H9 (cell line): ENCODE measurements around the gene OSBPL9. TPM values are rescaled to one million over a fixed set of nuclear protein-coding genes. Genes with fewer than 3 reads are reported as not detected.

Experiments used
- DNase-seq: peaks from one replicate; pipeline ENCODE4 v3.0.0-alpha.2; 2017
- H2AFZ ChIP-seq: one replicate; pipeline ENCODE4 v1.6.1; 2013; ENCODE audit warnings: mild to moderate bottlenecking, low read length, control low read depth, moderate library complexity
- H2AK5ac ChIP-seq: 2 replicates; pipeline ENCODE4 v1.6.1; 2013; ENCODE audit warnings: low read length, control low read depth, mixed read lengths; ENCODE audit not compliant: insufficient read length
- H2BK120ac ChIP-seq: one replicate; pipeline ENCODE4 v1.6.1; 2013; ENCODE audit warnings: low read depth, mild to moderate bottlenecking, low read length, control low read depth, inconsistent platforms; ENCODE audit not compliant: poor library complexity, severe bottlenecking
- H2BK12ac ChIP-seq: 2 replicates; pipeline ENCODE4 v1.6.1; 2013; ENCODE audit warnings: low read length, control low read depth, mixed read lengths, low read depth; ENCODE audit not compliant: insufficient read length
- H2BK15ac ChIP-seq: 2 replicates; pipeline ENCODE4 v1.6.1; 2013; ENCODE audit warnings: low read depth, low read length, control low read depth
- H2BK20ac ChIP-seq: one replicate; pipeline ENCODE4 v1.6.1; 2013; ENCODE audit warnings: low read depth, mild to moderate bottlenecking, low read length, control low read depth, inconsistent platforms; ENCODE audit not compliant: poor library complexity, severe bottlenecking
- H2BK5ac ChIP-seq: 2 replicates; pipeline ENCODE4 v1.6.1; 2013; ENCODE audit warnings: low read length, control low read depth, mixed read lengths; ENCODE audit not compliant: insufficient read length
- H3K14ac ChIP-seq: 2 replicates; pipeline ENCODE4 v1.6.1; 2013; ENCODE audit warnings: low read length, control low read depth; ENCODE audit not compliant: insufficient read depth
- H3K18ac ChIP-seq: 2 replicates; pipeline ENCODE4 v1.6.1; 2013; ENCODE audit warnings: low read depth, mild to moderate bottlenecking, mixed read lengths, low read length, control low read depth; ENCODE audit not compliant: insufficient read length
- H3K23ac ChIP-seq: 2 replicates; pipeline ENCODE4 v1.6.1; 2013; ENCODE audit warnings: low read length, control low read depth, mixed read lengths, low read depth; ENCODE audit not compliant: insufficient read length
- H3K23me2 ChIP-seq: 2 replicates; pipeline ENCODE4 v1.6.1; 2013; ENCODE audit warnings: low read depth, mild to moderate bottlenecking, mixed read lengths, low read length, control low read depth; ENCODE audit not compliant: insufficient read length, poor library complexity, severe bottlenecking
- H3K27ac ChIP-seq: 2 replicates; pipeline ENCODE4 v1.5.1; 2013; ENCODE audit warnings: low read length, control low read depth, mixed read lengths, low read depth; ENCODE audit not compliant: insufficient read length
- H3K27me3 ChIP-seq: 2 replicates; pipeline ENCODE4 v1.6.1; 2013; ENCODE audit warnings: low read length, control low read depth, inconsistent platforms; ENCODE audit not compliant: insufficient read depth
- H3K4ac ChIP-seq: 2 replicates; pipeline ENCODE4 v1.6.1; 2013; ENCODE audit warnings: low read depth, mild to moderate bottlenecking, control low read depth, inconsistent platforms, low read length, moderate library complexity
- H3K4me1 ChIP-seq: 2 replicates; pipeline ENCODE4 v1.6.1; 2013; ENCODE audit warnings: low read length, control low read depth, inconsistent platforms; ENCODE audit not compliant: insufficient read depth
- H3K4me2 ChIP-seq: 2 replicates; pipeline ENCODE4 v1.6.1; 2013; ENCODE audit warnings: low read length, control low read depth, mixed read lengths; ENCODE audit not compliant: insufficient read length, insufficient read depth
- H3K56ac ChIP-seq: 2 replicates; pipeline ENCODE4 v1.6.1; 2013; ENCODE audit warnings: low read depth, mild to moderate bottlenecking, mixed read lengths, low read length, control low read depth; ENCODE audit not compliant: insufficient read length
- H3K79me1 ChIP-seq: 2 replicates; pipeline ENCODE4 v1.6.1; 2013; ENCODE audit warnings: low read depth, mild to moderate bottlenecking, moderate library complexity, low read length, control low read depth, inconsistent platforms; ENCODE audit not compliant: insufficient read depth, poor library complexity, severe bottlenecking
- H3K79me2 ChIP-seq: 2 replicates; pipeline ENCODE4 v1.6.1; 2013; ENCODE audit warnings: low read length, control low read depth, inconsistent platforms; ENCODE audit not compliant: insufficient read depth
- H3K9ac ChIP-seq: 2 replicates; pipeline ENCODE4 v1.6.1; 2013; ENCODE audit warnings: low read length, control low read depth, mixed read lengths; ENCODE audit not compliant: insufficient read length; ENCODE audit errors: extremely low read depth
- H3K9me3 ChIP-seq: one replicate; pipeline ENCODE4 v1.6.1; 2013; ENCODE audit warnings: low read depth, low read length, inconsistent platforms; ENCODE audit not compliant: control insufficient read depth
- H3T11ph ChIP-seq: one replicate; pipeline ENCODE4 v1.6.1; 2013; ENCODE audit warnings: mild to moderate bottlenecking, low read length, control low read depth, inconsistent platforms
- H4K20me1 ChIP-seq: one replicate; pipeline ENCODE4 v1.6.1; 2013; ENCODE audit not compliant: control insufficient read depth, insufficient read length, insufficient read depth
- H4K5ac ChIP-seq: 2 replicates; pipeline ENCODE4 v1.6.1; 2013; ENCODE audit warnings: low read depth, mild to moderate bottlenecking, mixed read lengths, low read length, control low read depth; ENCODE audit not compliant: insufficient read length
- H4K8ac ChIP-seq: replicated peaks from 2 replicates; pipeline ENCODE4 v1.6.1; 2013; ENCODE audit warnings: low read length, control low read depth, mixed read lengths, low read depth; ENCODE audit not compliant: insufficient read length
- H4K91ac ChIP-seq: 2 replicates; pipeline ENCODE4 v1.6.1; 2013; ENCODE audit warnings: low read depth, mild to moderate bottlenecking, moderate library complexity, mixed read lengths, low read length, control low read depth; ENCODE audit not compliant: insufficient read length
- H3K27ac Mint-ChIP-seq, 3 experiments: 2 replicates in 2 of 3; 3 replicates in 1 of 3; pipeline ENCODE4 v1.8.0; 2020 to 2021; ENCODE audit warnings: mixed read lengths in 3 of 3, mild to moderate bottlenecking in 1 of 3, moderate library complexity in 1 of 3
- H3K27me3 Mint-ChIP-seq: 2 replicates; pipeline ENCODE4 v1.8.0; 2021; ENCODE audit warnings: low read depth, mild to moderate bottlenecking, moderate library complexity, mixed read lengths
- H3K36me3 Mint-ChIP-seq, 3 experiments: 2 replicates in 2 of 3; 3 replicates in 1 of 3; pipeline ENCODE4 v1.8.0; 2020 to 2021; ENCODE audit warnings: low read depth in 3 of 3, mixed read lengths in 3 of 3; ENCODE audit not compliant: insufficient read depth in 1 of 3
- H3K4me1 Mint-ChIP-seq, 2 experiments: 2 replicates each; pipeline ENCODE4 v1.8.0; 2020; ENCODE audit warnings: mixed read lengths in 2 of 2
- H3K4me3 Mint-ChIP-seq, 2 experiments: 2 replicates in 1 of 2; 3 replicates in 1 of 2; pipeline ENCODE4 v1.8.0; 2020 to 2021; ENCODE audit warnings: mild to moderate bottlenecking in 2 of 2, mixed read lengths in 2 of 2, moderate library complexity in 1 of 2
- H3K9me3 Mint-ChIP-seq, 2 experiments: 2 replicates in 1 of 2; 3 replicates in 1 of 2; pipeline ENCODE4 v1.8.0; 2020; ENCODE audit warnings: mild to moderate bottlenecking in 2 of 2, mixed read lengths in 2 of 2, moderate library complexity in 1 of 2
- total RNA-seq: library from RNA; stranded (reverse); gene quantifications from 2 replicates; pipeline ENCODE4 v1.2.1, GENCODE V29; 2021
- TF ChIP-seq, protein P1 (sequence below): fragments of 200-600 bp; sonication (generic); conservative IDR thresholded peaks from 3 replicates; pipeline ENCODE4 v1.8.0; 2021; ENCODE audit warnings: antibody characterized with exemption, mild to moderate bottlenecking

Gene OSBPL9
- total RNA-seq, 1 experiment from 2014 or later = 76.7 TPM

- TF ChIP-seq, protein P1, sequence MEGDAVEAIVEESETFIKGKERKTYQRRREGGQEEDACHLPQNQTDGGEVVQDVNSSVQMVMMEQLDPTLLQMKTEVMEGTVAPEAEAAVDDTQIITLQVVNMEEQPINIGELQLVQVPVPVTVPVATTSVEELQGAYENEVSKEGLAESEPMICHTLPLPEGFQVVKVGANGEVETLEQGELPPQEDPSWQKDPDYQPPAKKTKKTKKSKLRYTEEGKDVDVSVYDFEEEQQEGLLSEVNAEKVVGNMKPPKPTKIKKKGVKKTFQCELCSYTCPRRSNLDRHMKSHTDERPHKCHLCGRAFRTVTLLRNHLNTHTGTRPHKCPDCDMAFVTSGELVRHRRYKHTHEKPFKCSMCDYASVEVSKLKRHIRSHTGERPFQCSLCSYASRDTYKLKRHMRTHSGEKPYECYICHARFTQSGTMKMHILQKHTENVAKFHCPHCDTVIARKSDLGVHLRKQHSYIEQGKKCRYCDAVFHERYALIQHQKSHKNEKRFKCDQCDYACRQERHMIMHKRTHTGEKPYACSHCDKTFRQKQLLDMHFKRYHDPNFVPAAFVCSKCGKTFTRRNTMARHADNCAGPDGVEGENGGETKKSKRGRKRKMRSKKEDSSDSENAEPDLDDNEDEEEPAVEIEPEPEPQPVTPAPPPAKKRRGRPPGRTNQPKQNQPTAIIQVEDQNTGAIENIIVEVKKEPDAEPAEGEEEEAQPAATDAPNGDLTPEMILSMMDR = no peak
- no peaks in the 10 kb centered on the region; a peak in 1 of 7 replicates for H3K36me3 Mint-ChIP-seq
- Histone ChIP-seq H3K27me3 (no peaks in the 10 kb centered on the region), H2BK5ac (no peak overlapping the region), H3K79me2 (peaks cover 12% of the 10 kb centered on the region; the same call in 1 of the 2 replicates), H4K91ac (no peak overlapping the region), H2BK20ac (no peak overlapping the region), H2AK5ac (no peak overlapping the region), H2AFZ (no peak overlapping the region), H2BK120ac (no peak overlapping the region), H4K8ac (no peak overlapping the region), H3K9ac (no peak overlapping the region), H3K23ac (no peak overlapping the region), H3K79me1 (peaks cover 3% of the 10 kb centered on the region), H4K5ac (no peak overlapping the region), H3K23me2 (no peaks in the 10 kb centered on the region), H3K56ac (no peak overlapping the region), H2BK12ac (no peak overlapping the region), H3T11ph (no peak overlapping the region), H3K27ac (no peak overlapping the region), H2BK15ac (no peak overlapping the region), H3K14ac (no peak overlapping the region), H3K9me3 (no peaks in the 10 kb centered on the region), H3K4ac (no peak overlapping the region), H3K4me1 (peaks cover 4% of the 10 kb centered on the region; the same call in 1 of the 2 replicates), H3K18ac (no peak overlapping the region), H3K4me2 (no peak overlapping the region), H4K20me1 (no peaks in the 10 kb centered on the region)
- no peaks in the 10 kb centered on the region for H3K27me3 Mint-ChIP-seq
- H3K9me3 Mint-ChIP-seq = no peaks in the 10 kb centered on the region
- H3K4me3 Mint-ChIP-seq = no peak overlapping the region
- H3K4me1 Mint-ChIP-seq = peaks cover 29 to 35% of the 10 kb centered on the region in 2 experiments
- no peak for DNase-seq
- no peak overlapping the region for H3K27ac Mint-ChIP-seq
These were observed 119.8 kb downstream of the OSBPL9 start for GRCh38 chr1:51736702-51737101.
